Measurements from ENCODE around the gene KCTD16.

The KCTD16 gene

DNA sequence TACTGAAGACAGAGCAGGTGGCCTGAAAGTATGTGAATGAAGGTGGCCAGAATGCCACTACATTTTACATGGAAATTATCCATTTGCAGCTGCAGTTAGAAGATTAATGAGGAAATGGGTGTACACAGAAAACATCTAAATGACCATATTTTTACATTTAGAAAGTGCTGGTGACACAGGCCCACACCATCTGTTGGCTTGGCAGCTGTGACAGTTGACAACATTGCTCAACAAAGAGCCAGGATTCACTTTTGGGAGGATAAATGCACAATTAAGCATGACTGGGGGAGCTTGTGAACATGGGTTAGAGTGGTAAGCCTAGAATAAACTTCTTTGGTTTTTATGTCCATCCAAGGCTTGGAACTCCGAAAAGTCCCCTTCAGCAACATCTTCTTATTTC is 360.5 kb downstream of the KCTD16 start:
- no peaks in the 10 kb centered on the region for H3K27me3 ChIP-seq (ENCODE audit: insufficient read depth, low read depth, severe bottlenecking)
- DNase-seq: no peak
- no peaks in the 10 kb centered on the region for H3K36me3 ChIP-seq
- no peak overlapping the region for H3K4me3 ChIP-seq (ENCODE audit: low read depth, low read length)
- TF ChIP-seq, protein P1, sequence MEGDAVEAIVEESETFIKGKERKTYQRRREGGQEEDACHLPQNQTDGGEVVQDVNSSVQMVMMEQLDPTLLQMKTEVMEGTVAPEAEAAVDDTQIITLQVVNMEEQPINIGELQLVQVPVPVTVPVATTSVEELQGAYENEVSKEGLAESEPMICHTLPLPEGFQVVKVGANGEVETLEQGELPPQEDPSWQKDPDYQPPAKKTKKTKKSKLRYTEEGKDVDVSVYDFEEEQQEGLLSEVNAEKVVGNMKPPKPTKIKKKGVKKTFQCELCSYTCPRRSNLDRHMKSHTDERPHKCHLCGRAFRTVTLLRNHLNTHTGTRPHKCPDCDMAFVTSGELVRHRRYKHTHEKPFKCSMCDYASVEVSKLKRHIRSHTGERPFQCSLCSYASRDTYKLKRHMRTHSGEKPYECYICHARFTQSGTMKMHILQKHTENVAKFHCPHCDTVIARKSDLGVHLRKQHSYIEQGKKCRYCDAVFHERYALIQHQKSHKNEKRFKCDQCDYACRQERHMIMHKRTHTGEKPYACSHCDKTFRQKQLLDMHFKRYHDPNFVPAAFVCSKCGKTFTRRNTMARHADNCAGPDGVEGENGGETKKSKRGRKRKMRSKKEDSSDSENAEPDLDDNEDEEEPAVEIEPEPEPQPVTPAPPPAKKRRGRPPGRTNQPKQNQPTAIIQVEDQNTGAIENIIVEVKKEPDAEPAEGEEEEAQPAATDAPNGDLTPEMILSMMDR (IDR thresholded peaks at IDR 0.05; ENCODE audit: low read depth, low read length): no peak
- no peak overlapping the region for H3K27ac ChIP-seq
- no peaks in the 10 kb centered on the region for H3K9me3 ChIP-seq (ENCODE audit: severe bottlenecking)
